Ovary (tissue), 9 donors: ENCODE measurements around the gene BPIFB4. TPM values are rescaled to one million over a fixed set of nuclear protein-coding genes. Genes with fewer than 3 reads are reported as not detected.

Experiments
- DNase-seq, 5 donors: peaks; one replicate each; pipeline ENCODE4 v3.0.0-alpha.2; 2019 to 2020
- H3K27ac ChIP-seq, 2 donors: fragments of 200-600 bp; one replicate each; pipeline versions ENCODE4 v1.5.1 to v1.8.0; 2019 to 2022
- H3K27me3 ChIP-seq: fragments of 200-600 bp; one replicate; pipeline ENCODE4 v1.8.0; 2022
- H3K36me3 ChIP-seq: fragments of 200-600 bp; sonication (generic); one replicate; pipeline ENCODE4 v1.5.1; 2019
- H3K4me1 ChIP-seq: one replicate; pipeline ENCODE4 v1.8.1; 2013; ENCODE audit warnings: mild to moderate bottlenecking, moderate library complexity; ENCODE audit not compliant: insufficient read depth
- H3K4me3 ChIP-seq: fragments of 200-600 bp; sonication (generic); one replicate; pipeline ENCODE4 v1.5.1; 2017
- H3K9me3 ChIP-seq, 2 donors: fragments of 200-600 bp in 1 of 2; sonication (generic) in 1 of 2; one replicate each; pipeline versions ENCODE4 v1.5.1 to v1.8.1; 2013 to 2019; ENCODE audit warnings: mild to moderate bottlenecking in 1 of 2, moderate library complexity in 1 of 2
- CTCF ChIP-seq, 3 donors: fragments of 450-650 bp in 2 of 3; fragments of 200-600 bp in 1 of 3; IDR thresholded peaks; one replicate each; pipeline versions ENCODE4 v1.5.1 to v1.8.0; 2016 to 2022; ENCODE audit warnings: antibody characterized with exemption in 3 of 3, mild to moderate bottlenecking in 1 of 3
- EP300 ChIP-seq: sonication (generic); formaldehyde crosslinking; IDR thresholded peaks from one replicate; pipeline ENCODE4 v1.6.1; 2017; ENCODE audit warnings: antibody characterized with exemption
- POLR2A ChIP-seq: fragments of 450-650 bp; IDR thresholded peaks from one replicate; pipeline ENCODE4 v1.6.1; 2017; ENCODE audit warnings: antibody characterized with exemption, mild to moderate bottlenecking, moderate library complexity
- WGBS, 3 donors: extraction: QIAGEN DNeasy Blood & Tissue Kit in 1 of 3; methylation state at CpG; one replicate each; pipeline versions ENCODE4 v1.1.5 to v1.1.7; 2013 to 2017; 5-methylcytosine and 5-hydroxymethylcytosine counted together
- intact Hi-C, 4 donors: fragments of 100-400 bp; cut with DNase I; formaldehyde crosslinking; loops; one replicate each; pipeline versions ENCODE4 v1.11.0 to v1.15.1; 2022 to 2023
- polyA plus RNA-seq, 2 donors: library from polyadenylated mRNA; stranded (reverse); fragments of 200-250 nt in 1 of 2; fragments of 350-450 nt in 1 of 2; fragmentation: Illumina TruSeq in 1 of 2; extraction: RNeasy Lipid Tissue Mini Kit (QIAGEN cat#74804) in 1 of 2; gene quantifications; one replicate each; pipeline ENCODE4 v1.2.3, GENCODE V29; 2013 to 2014
- total RNA-seq, 7 donors: library from RNA; depleted of rRNA in 2 of 7; stranded (reverse); fragments of >200 nt in 2 of 7; fragmentation: NEBNext Ultra II Directional in 3 of 7; extraction: Animal tissue kit (Norgen Biotek cat#: 25700) in 3 of 7; gene quantifications; one replicate each; pipeline versions ENCODE4 v1.1.0 to v1.2.4, GENCODE V29; 2016 to 2023
- donor health status: DM: no; HTN: no; CAD: no; lungs with moderate emphysema.
- donor health status: DM: no; HTN: no; CAD: no.
- donor health status: Bipolar disorder and iron deficiency.
- donor health status: DM: yes; HTN: yes; CAD: no.
- donor health status: DM: no; HTN: no; CAD: no.
- donor health status: DM: yes; HTN: yes; CAD: no.

BPIFB4 gene
- total and polyA plus RNA-seq, 9 donors: not detected

GRCh38 chr20:33145521-33145920 is 66.1 kb downstream of the BPIFB4 start:
- no peaks in the 10 kb centered on the region for H3K36me3 ChIP-seq
- no peaks in the 10 kb centered on the region for H3K27me3 ChIP-seq
- H3K27ac ChIP-seq: no peak overlapping the region
- H3K4me3 ChIP-seq: no peak overlapping the region
- no peak for TF ChIP-seq CTCF (IDR thresholded peaks at IDR 0.05)
- TF ChIP-seq EP300: no peak
- TF ChIP-seq POLR2A: no peak
- WGBS, 3 donors: 66 to 80% (median 70%) methylated on average over 5 of the region's 5 CpGs
- DNase-seq: no peak
- H3K9me3 ChIP-seq: peaks cover 0 to 5% of the 10 kb centered on the region in 2 donors
- intact Hi-C loops: no loop called here
- no peaks in the 10 kb centered on the region for H3K4me1 ChIP-seq

GRCh38 chr20:33147299-33147698 is 67.9 kb downstream of the BPIFB4 start:
- H3K4me1 ChIP-seq: no peaks in the 10 kb centered on the region
- intact Hi-C loops: no loop called here
- H3K9me3 ChIP-seq: peaks cover 0 to 5% of the 10 kb centered on the region in 2 donors
- H3K36me3 ChIP-seq: no peaks in the 10 kb centered on the region
- WGBS, 3 donors: 80 to 81% (median 81%) methylated on average over 5 of the region's 5 CpGs
- no peak for DNase-seq
- no peak overlapping the region for H3K4me3 ChIP-seq
- no peaks in the 10 kb centered on the region for H3K27me3 ChIP-seq
- H3K27ac ChIP-seq: no peak overlapping the region
- TF ChIP-seq EP300: no peak
- no peak for TF ChIP-seq CTCF (IDR thresholded peaks at IDR 0.05)
- no peak for TF ChIP-seq POLR2A

GRCh38 chr20:33148040-33148439 is 68.6 kb downstream of the BPIFB4 start:
- no peaks in the 10 kb centered on the region for H3K27me3 ChIP-seq
- DNase-seq: no peak
- no peak overlapping the region for H3K27ac ChIP-seq
- intact Hi-C loops: no loop called here
- H3K4me1 ChIP-seq: no peaks in the 10 kb centered on the region
- no peaks in the 10 kb centered on the region for H3K36me3 ChIP-seq
- H3K4me3 ChIP-seq: no peak overlapping the region
- TF ChIP-seq EP300 (no peak), CTCF (IDR thresholded peaks at IDR 0.05) (no peak), POLR2A (no peak)
- WGBS, 3 donors: 82 to 86% (median 83%) methylated on average over 4 of the region's 4 CpGs
- peaks cover 0 to 5% of the 10 kb centered on the region in 2 donors for H3K9me3 ChIP-seq

GRCh38 chr20:33154252-33154651 is 74.8 kb downstream of the BPIFB4 start:
- TF ChIP-seq EP300 (no peak), CTCF (IDR thresholded peaks at IDR 0.05) (no peak), POLR2A (no peak)
- no peaks in the 10 kb centered on the region for H3K27me3 ChIP-seq
- WGBS, 3 donors: 64 to 82% (median 65%) methylated on average over 6 of the region's 6 CpGs

More at GRCh38 chr20:33154252-33154651, 74.8 kb downstream of the BPIFB4 start:
- Histone ChIP-seq H3K4me1 (no peaks in the 10 kb centered on the region), H3K36me3 (no peaks in the 10 kb centered on the region), H3K27ac (no peak overlapping the region), H3K9me3 (no peaks in the 10 kb centered on the region), H3K4me3 (no peak overlapping the region)
- intact Hi-C loops: loop anchor here in 1 of 4 donors (5.0 kb wide), 1 partner anchor 858 kb away; no protein-coding TSS in a partner anchor
- no peak for DNase-seq
